ENCODE measurements around the gene ZNF385A. TPM values are rescaled to one million over a fixed set of nuclear protein-coding genes. Genes with fewer than 3 reads are reported as not detected.

The ZNF385A gene
- polyA plus RNA-seq, 1 donor from 2014 or later, result 0.46 TPM

GRCh38 chr12:54417712-54418440 lies 33.3 kb upstream of the ZNF385A start:
- Histone ChIP-seq H3K4me2 (ENCODE audit: low read length) (no peak overlapping the region), H3K79me2 (replicated peaks; ENCODE audit: insufficient read depth, low read length) (no peaks in the 10 kb centered on the region), H3K9me3 (ENCODE audit: low read length) (no peaks in the 10 kb centered on the region), H3F3A (ENCODE audit: insufficient read depth, low read length, poor library complexity, severe bottlenecking) (no peaks in the 10 kb centered on the region), H3K9ac (ENCODE audit: low read length) (no peak overlapping the region), H4K20me1 (ENCODE audit: insufficient read depth) (no peaks in the 10 kb centered on the region), H3K4me3 (ENCODE audit: low read length) (peak overlapping the region; percentile 54), H3K36me3 (ENCODE audit: insufficient read depth, low read length) (no peaks in the 10 kb centered on the region), H3K9me2 (ENCODE audit: insufficient read depth, low read length) (no peaks in the 10 kb centered on the region), H3K27ac (ENCODE audit: low read length) (no peak overlapping the region), H3K27me3 (ENCODE audit: insufficient read depth, low read depth, low read length) (peaks cover 31% of the 10 kb centered on the region), H2AFZ (ENCODE audit: low read depth, low read length) (no peak overlapping the region)
- TF ChIP-seq SMC3 (conservative IDR thresholded peaks at IDR 0.05; ENCODE audit: poor library complexity) (no peak), TAF1 (IDR thresholded peaks at IDR 0.05; ENCODE audit: low read depth) (no peak), MXI1 (conservative IDR thresholded peaks at IDR 0.05; ENCODE audit: poor library complexity, severe bottlenecking) (no peak), RAD21 (conservative IDR thresholded peaks at IDR 0.05) (no peak), EZH2 (IDR thresholded peaks at IDR 0.05; ENCODE audit: borderline replicate concordance, insufficient read depth, low read length, poor library complexity, severe bottlenecking) (peak; percentile 12), CTCF (IDR thresholded peaks at IDR 0.05; ENCODE audit: poor library complexity, severe bottlenecking) (no peak)

- Histone ChIP-seq H2AFZ (ENCODE audit: low read depth, low read length) (no peak overlapping the region), H3K4me3 (ENCODE audit: low read length) (no peak overlapping the region), H3K27ac (ENCODE audit: low read length) (no peak overlapping the region), H3K79me2 (replicated peaks; ENCODE audit: insufficient read depth, low read length) (no peaks in the 10 kb centered on the region), H4K20me1 (ENCODE audit: insufficient read depth) (no peaks in the 10 kb centered on the region), H3K27me3 (ENCODE audit: insufficient read depth, low read depth, low read length) (peaks cover 31% of the 10 kb centered on the region), H3K9ac (ENCODE audit: low read length) (no peak overlapping the region), H3F3A (ENCODE audit: insufficient read depth, low read length, poor library complexity, severe bottlenecking) (no peaks in the 10 kb centered on the region), H3K9me3 (ENCODE audit: low read length) (no peaks in the 10 kb centered on the region), H3K36me3 (ENCODE audit: insufficient read depth, low read length) (no peaks in the 10 kb centered on the region), H3K4me2 (ENCODE audit: low read length) (no peak overlapping the region), H3K9me2 (ENCODE audit: insufficient read depth, low read length) (no peaks in the 10 kb centered on the region)
- TF ChIP-seq EZH2 (IDR thresholded peaks at IDR 0.05; ENCODE audit: borderline replicate concordance, insufficient read depth, low read length, poor library complexity, severe bottlenecking) (no peak), TAF1 (IDR thresholded peaks at IDR 0.05; ENCODE audit: low read depth) (no peak)
These were observed 32.4 kb upstream of the ZNF385A start for GRCh38 chr12:54416687-54417603.

DNA sequence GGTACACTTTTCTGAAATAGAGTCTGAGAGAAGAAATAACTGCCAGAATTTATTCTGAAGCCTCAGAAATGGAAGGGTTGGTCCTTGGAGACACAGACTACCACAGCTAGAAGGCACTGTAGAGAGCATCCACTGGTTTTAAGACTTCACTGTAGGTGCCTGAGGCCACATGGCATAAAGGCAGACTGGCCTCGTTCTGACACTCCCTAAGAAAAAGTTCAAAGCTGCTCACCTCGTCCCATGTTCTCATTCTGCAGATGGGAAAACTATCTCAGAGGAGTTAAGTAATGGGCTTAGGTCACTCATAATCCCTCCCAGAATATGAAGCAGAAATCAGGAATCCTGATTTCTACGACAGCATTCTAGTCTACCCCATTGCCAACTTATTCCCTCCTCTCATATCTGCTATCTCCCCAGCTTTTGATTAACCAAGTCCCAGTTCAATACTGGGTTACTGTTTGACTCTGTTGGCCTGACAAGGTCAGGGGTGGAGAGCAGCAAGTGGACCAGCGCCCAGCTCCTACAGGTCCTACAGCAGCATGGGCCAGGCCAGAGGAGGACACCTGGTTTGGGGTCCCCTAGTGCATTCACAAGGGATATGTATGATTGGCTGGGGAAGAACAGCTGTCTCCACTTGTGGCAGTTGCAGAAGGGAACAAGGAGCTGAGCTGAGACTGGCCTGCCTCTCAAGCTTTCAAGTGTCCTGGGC lies 30.8 kb upstream of the ZNF385A start:
- no peaks in the 10 kb centered on the region for H3F3A ChIP-seq (ENCODE audit: insufficient read depth, low read length, poor library complexity, severe bottlenecking)
- H3K9me3 ChIP-seq (ENCODE audit: low read length), result no peaks in the 10 kb centered on the region
- no peaks in the 10 kb centered on the region for H3K36me3 ChIP-seq (ENCODE audit: insufficient read depth, low read length)
- no peak overlapping the region for H3K4me2 ChIP-seq (ENCODE audit: low read length)
- H3K9ac ChIP-seq (ENCODE audit: low read length), result no peak overlapping the region
- peaks cover 28% of the 10 kb centered on the region for H3K27me3 ChIP-seq (ENCODE audit: insufficient read depth, low read depth, low read length)
- TF ChIP-seq SMC3 (conservative IDR thresholded peaks at IDR 0.05; ENCODE audit: poor library complexity), result no peak
- no peak for TF ChIP-seq TAF1 (IDR thresholded peaks at IDR 0.05; ENCODE audit: low read depth)
- TF ChIP-seq POLR2AphosphoS5 (IDR thresholded peaks at IDR 0.05), result no peak
- TF ChIP-seq MXI1 (conservative IDR thresholded peaks at IDR 0.05; ENCODE audit: poor library complexity, severe bottlenecking), result no peak
- no peak for TF ChIP-seq EP300 (conservative IDR thresholded peaks at IDR 0.05; ENCODE audit: poor library complexity, severe bottlenecking)
- no peak for TF ChIP-seq RAD21 (conservative IDR thresholded peaks at IDR 0.05)
- no peak for TF ChIP-seq CTCF (IDR thresholded peaks at IDR 0.05; ENCODE audit: poor library complexity, severe bottlenecking)
- no peak for TF ChIP-seq REST (IDR thresholded peaks at IDR 0.05; ENCODE audit: borderline replicate concordance)
- no peak for TF ChIP-seq EZH2 (IDR thresholded peaks at IDR 0.05; ENCODE audit: borderline replicate concordance, insufficient read depth, low read length, poor library complexity, severe bottlenecking)
- no peaks in the 10 kb centered on the region for H3K79me2 ChIP-seq (replicated peaks; ENCODE audit: insufficient read depth, low read length)
- no peaks in the 10 kb centered on the region for H3K9me2 ChIP-seq (ENCODE audit: insufficient read depth, low read length)
- no peak overlapping the region for H3K4me3 ChIP-seq (ENCODE audit: low read length)
- no peak overlapping the region for H2AFZ ChIP-seq (ENCODE audit: low read depth, low read length)
- no peak overlapping the region for H3K27ac ChIP-seq (ENCODE audit: low read length)
- no peaks in the 10 kb centered on the region for H4K20me1 ChIP-seq (ENCODE audit: insufficient read depth)
